ENCODE data around the gene TNFRSF25.

Gene TNFRSF25

DNA sequence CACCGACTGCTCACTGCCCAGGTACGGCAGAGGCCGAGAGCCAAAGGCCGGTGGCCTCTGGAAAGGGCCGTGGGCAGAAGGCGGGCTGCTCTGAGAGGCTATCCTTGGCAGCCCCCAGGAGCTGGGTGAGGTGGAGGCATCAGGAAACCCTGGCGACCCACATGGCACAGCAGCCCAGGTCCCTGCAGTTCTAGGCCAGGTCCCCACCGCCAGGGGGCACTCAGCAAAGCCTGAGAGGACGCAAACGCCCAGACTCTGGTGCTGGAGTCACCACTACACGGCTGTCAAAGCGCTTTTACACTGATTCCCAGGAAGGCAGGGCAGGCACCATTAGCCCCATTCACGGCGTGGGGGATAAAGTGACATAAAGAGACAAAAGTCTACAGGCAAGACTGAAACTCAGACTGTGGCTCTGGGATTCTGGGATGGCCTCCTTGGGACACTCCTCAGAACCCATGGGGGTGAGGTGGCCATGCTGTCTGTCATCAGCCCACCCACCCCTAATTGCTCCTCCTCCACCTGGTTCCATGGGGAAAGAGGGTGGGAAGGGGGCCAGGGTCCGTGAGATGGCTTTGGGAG is 20.5 kb upstream of the TNFRSF25 start:
- DNase-seq: peak; percentile 90

GRCh38 chr1:6485168-6486101 is 19.5 kb upstream of the TNFRSF25 start:
- DNase-seq: no peak

DNA sequence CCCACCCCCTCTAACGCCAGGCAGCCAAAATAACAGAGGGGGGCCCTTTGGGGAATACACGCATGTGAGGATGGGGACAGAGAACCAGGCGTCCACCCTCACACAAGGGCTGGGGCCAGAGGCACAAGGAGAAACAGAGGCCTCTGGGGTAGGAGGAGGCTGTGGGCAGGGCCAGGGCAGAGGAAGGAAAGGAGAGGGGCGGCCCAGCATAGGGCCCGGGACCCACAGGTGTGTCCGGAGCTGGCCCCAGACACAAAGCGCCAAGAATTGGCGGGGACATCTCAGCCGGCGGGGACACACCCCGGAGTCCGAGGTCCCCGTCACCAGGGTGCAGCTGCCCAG is 18.8 kb upstream of the TNFRSF25 start:
- DNase-seq: no peak

GRCh38 chr1:6483761-6484117 is 17.8 kb upstream of the TNFRSF25 start:
- DNase-seq: no peak

GRCh38 chr1:6483017-6483760 is 17.2 kb upstream of the TNFRSF25 start:
- DNase-seq: no peak

DNA sequence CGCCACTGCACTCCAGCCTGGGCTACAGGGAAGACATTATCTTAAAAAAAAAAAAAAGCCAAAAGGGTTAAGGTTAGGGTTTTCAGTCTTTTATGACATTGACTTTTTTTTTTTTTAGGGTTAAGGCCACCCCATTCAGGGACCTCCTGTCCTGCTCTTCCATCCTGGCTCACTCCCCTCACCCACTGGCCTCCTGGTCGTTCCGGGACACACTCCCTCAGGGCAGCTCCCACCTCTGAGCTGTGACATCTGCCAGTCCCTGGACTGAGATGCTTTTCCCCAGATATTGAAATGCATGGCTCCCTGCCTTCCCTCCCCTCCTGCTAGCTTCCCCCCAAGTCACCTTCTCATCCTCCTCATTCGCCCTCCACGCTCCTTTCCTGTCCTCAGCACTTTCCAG is 15.8 kb upstream of the TNFRSF25 start:
- DNase-seq: no peak

DNA sequence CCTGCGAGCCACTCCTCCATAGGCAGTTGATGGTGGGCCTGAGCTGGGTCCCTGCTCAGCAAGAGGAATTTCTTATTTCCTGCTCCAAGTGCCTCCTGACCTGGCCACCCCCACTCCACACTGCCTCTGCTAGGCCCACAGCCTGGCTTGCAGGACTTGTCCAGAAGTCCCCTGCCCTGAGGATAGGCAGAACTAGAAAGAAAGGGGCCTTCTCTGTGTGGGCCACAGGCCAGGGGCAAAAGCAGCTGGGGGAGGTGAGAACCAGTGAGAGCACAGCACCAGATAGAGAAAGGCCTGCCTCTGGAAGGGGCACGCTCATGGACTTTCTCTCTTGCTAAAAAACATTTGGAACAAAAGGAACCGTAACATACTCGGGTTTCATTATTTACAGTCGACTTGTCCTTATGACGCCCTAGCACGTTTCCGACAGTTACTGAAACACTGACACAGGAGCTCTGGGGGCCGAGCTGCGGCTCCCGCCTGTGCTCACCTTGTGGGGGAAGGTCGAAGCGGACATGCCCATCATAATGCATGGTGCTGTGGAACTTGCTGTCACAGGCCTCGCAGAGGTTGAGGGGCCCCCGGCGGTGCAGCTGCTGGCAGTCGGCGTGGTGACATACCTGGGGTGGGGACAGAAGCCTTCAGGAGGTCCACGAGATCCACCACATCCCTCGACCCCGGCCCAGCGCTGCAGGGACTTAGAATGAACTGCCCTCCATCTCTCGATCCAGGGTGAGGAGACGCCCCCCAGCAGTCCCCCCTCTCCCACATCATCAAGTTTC is 11.3 kb upstream of the TNFRSF25 start:
- no peak for DNase-seq

- no peak for DNase-seq
Observed at GRCh38 chr1:6476483-6476882, 10.5 kb upstream of the TNFRSF25 start.

GRCh38 chr1:6475381-6476133 is 9.6 kb upstream of the TNFRSF25 start:
- peak; percentile 16 for DNase-seq

- no peak for DNase-seq
Observed at GRCh38 chr1:6474815-6475282, 8.9 kb upstream of the TNFRSF25 start.

DNA sequence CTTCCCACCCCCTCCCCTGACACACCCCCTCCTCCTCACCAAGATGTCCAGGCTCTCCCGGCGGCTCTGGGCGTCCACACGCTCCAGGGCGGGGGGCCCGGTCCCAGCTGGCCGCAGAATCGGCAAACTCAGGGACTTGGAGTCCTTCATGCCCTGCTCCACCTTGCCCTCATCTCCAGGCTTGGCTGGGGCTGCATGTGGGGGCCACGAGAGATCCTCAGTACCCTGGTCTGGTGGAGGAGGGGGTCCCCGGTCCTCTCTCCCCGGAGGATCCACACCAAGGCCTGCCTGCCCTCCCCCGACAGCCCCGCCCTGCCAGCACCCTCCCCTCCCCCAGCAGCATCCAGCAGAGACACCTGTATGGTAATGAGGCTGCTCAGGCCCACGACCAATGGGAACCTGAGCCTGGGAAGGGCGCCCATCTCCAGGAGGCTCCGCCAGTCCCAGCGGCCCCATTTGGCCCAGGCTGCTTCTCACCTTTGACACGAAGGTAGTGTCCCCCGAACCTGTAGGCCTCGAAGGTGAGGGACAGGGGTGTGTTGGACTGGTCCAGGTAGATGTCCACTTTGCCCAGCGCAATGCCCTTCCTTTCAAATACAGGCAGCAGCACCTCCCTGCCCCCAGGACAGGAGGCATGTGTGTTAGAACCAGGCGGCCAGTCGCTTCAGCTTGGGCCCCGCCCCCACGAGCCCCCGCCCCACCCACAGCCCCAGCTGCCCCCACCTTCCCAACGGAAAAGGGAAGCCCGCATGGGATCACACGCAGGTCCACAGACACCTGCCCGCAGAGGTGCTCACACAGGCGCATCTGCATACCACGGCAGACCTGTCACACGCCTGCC is 8.2 kb upstream of the TNFRSF25 start:
- DNase-seq: no peak

- no peak for DNase-seq
Observed at GRCh38 chr1:6473156-6473555, 7.2 kb upstream of the TNFRSF25 start.

DNA sequence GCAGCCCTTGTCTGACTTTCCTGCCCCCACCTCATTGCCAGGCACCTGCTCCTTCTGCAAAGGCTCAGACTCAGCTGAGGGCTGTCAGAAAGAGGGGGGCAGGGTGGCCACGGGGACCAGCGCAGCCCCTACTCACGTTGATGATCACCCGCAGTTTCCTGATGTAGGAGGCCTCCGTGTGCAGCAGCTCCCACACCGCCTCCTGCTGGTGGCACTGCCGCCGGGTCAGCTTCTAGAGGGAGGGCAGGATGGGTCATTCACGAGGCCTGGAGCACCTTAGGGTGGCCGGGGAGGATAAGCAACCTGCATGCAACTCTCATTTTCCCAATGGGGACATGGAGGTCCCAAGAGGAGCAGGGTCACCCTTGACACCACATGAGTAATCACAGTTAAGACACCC is 6.4 kb upstream of the TNFRSF25 start:
- DNase-seq: no peak

DNA sequence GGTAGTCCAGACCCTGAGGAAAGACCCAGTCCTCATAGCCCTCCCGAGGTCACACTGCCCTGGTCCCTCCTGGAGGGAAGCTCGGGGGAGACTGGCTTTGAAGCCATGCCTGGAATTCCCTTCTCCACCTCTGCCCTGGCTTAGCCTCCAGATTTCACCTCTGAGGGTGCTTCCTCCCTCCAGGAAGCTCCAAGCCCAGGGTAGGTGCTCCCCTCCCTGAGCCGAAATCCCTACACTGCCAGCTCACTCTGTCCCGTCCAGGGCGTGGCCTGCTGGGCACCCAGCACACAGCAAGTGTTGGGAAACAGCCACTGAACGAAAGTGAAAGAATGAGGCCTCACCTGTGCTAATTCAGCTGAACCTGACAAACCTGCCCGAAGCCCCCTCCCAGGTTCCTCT is 6.0 kb upstream of the TNFRSF25 start:
- DNase-seq: no peak

- DNase-seq: no peak
Observed at GRCh38 chr1:6471086-6471969, 5.4 kb upstream of the TNFRSF25 start.

- DNase-seq: no peak
Observed at GRCh38 chr1:6470132-6471085, 4.4 kb upstream of the TNFRSF25 start.

DNA sequence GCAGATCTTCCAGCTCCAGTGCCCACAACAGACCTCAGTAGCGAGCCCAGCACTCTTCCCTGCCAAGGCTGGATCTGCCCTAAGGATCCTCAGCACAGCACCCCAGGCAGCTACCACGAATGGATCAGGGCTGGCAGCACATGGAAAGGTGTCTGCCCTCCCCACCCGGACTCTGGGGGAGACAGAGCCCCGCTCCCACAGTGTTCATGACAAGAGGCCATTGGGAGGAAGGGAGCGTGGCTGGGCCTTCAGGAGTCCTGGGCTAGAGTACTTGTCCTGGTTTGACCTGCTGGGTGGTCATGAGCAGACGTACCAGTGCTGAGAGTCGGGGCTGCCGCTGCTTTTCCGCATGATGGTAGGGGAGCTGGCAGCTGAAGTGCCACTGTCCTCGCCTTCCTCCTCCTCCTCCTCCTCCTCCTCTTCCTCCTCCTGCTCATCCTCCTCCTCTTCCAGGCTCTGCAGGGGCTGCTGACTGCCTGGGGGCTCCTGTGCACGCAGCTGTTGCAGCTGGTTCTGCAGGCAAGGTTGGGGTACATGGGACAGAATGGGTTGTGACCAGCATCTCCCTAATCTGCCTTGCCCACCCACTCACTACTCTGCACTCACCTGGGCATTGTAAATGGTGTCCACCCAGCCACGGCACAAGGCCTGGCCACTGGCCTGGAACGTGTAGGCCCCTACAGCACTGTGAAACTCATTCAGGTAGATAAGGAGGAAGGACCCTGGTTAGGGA is 2.9 kb upstream of the TNFRSF25 start:
- DNase-seq: no peak
